GM23338 (cell line): ENCODE measurements around the gene MYCL.

Source experiments
- CREB1 ChIP-seq: fragments of 250-450 bp; sonication (Bioruptor Pico); IDR thresholded peaks from 2 replicates; pipeline ENCODE4 v1.5.0; 2020; ENCODE audit warnings: low read depth, mild to moderate bottlenecking, moderate library complexity
- EZH2 ChIP-seq: fragments of 200-600 bp; sonication (generic); IDR thresholded peaks from one replicate; pipeline ENCODE4 v1.8.0; 2017; ENCODE audit warnings: antibody characterized with exemption, mild to moderate bottlenecking, low read depth; ENCODE audit not compliant: unreplicated experiment
- EZH2phosphoT487 ChIP-seq: fragments of 200-600 bp; sonication (generic); IDR thresholded peaks from one replicate; pipeline ENCODE4 v1.8.1; 2018; ENCODE audit warnings: antibody characterized with exemption; ENCODE audit not compliant: unreplicated experiment
- POLR2AphosphoS5 ChIP-seq: IDR thresholded peaks from 2 replicates; pipeline ENCODE4 v1.6.1; 2016; ENCODE audit warnings: antibody characterized with exemption, low read depth
- ZNF114 ChIP-seq: fragments of 250-450 bp; sonication (Bioruptor Pico); IDR thresholded peaks from 2 replicates; pipeline ENCODE4 v1.5.0; 2020; ENCODE audit warnings: mild to moderate bottlenecking, moderate library complexity
- ZNF331 ChIP-seq: fragments of 250-450 bp; sonication (Bioruptor Pico); IDR thresholded peaks from 2 replicates; pipeline ENCODE4 v1.5.0; 2020; ENCODE audit warnings: low read depth, mild to moderate bottlenecking, moderate library complexity
- TF ChIP-seq, protein P1 (sequence below), 2 experiments: fragments of 200-600 bp in 1 of 2; sonication (generic) in 1 of 2; conservative IDR thresholded peaks; 2 replicates each; pipeline versions ENCODE4 v1.5.1 to v1.6.1; 2016 to 2017; ENCODE audit warnings: antibody characterized with exemption in 2 of 2, low read depth in 2 of 2, mild to moderate bottlenecking in 2 of 2, moderate library complexity in 1 of 2
- TF ChIP-seq, protein P2 (sequence below): IDR thresholded peaks from one replicate; pipeline ENCODE4 v1.6.1; 2018; ENCODE audit warnings: antibody characterized with exemption; ENCODE audit not compliant: unreplicated experiment
- TF ChIP-seq, protein P3 (sequence below): fragments of 250-450 bp; sonication (Bioruptor Pico); IDR thresholded peaks from 2 replicates; pipeline ENCODE4 v1.5.0; 2020; ENCODE audit warnings: mild to moderate bottlenecking, moderate library complexity
- TF ChIP-seq, protein P4 (sequence below): IDR thresholded peaks from 2 replicates; pipeline ENCODE4 v1.6.1; 2016; ENCODE audit warnings: antibody characterized with exemption

- TF ChIP-seq, protein P1, sequence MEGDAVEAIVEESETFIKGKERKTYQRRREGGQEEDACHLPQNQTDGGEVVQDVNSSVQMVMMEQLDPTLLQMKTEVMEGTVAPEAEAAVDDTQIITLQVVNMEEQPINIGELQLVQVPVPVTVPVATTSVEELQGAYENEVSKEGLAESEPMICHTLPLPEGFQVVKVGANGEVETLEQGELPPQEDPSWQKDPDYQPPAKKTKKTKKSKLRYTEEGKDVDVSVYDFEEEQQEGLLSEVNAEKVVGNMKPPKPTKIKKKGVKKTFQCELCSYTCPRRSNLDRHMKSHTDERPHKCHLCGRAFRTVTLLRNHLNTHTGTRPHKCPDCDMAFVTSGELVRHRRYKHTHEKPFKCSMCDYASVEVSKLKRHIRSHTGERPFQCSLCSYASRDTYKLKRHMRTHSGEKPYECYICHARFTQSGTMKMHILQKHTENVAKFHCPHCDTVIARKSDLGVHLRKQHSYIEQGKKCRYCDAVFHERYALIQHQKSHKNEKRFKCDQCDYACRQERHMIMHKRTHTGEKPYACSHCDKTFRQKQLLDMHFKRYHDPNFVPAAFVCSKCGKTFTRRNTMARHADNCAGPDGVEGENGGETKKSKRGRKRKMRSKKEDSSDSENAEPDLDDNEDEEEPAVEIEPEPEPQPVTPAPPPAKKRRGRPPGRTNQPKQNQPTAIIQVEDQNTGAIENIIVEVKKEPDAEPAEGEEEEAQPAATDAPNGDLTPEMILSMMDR (conservative IDR thresholded peaks at IDR 0.05; ENCODE audit: low read depth in 2 of 2) = no peak
- TF ChIP-seq EZH2 = no peak
- TF ChIP-seq POLR2AphosphoS5 = no peak
- TF ChIP-seq, protein P2, sequence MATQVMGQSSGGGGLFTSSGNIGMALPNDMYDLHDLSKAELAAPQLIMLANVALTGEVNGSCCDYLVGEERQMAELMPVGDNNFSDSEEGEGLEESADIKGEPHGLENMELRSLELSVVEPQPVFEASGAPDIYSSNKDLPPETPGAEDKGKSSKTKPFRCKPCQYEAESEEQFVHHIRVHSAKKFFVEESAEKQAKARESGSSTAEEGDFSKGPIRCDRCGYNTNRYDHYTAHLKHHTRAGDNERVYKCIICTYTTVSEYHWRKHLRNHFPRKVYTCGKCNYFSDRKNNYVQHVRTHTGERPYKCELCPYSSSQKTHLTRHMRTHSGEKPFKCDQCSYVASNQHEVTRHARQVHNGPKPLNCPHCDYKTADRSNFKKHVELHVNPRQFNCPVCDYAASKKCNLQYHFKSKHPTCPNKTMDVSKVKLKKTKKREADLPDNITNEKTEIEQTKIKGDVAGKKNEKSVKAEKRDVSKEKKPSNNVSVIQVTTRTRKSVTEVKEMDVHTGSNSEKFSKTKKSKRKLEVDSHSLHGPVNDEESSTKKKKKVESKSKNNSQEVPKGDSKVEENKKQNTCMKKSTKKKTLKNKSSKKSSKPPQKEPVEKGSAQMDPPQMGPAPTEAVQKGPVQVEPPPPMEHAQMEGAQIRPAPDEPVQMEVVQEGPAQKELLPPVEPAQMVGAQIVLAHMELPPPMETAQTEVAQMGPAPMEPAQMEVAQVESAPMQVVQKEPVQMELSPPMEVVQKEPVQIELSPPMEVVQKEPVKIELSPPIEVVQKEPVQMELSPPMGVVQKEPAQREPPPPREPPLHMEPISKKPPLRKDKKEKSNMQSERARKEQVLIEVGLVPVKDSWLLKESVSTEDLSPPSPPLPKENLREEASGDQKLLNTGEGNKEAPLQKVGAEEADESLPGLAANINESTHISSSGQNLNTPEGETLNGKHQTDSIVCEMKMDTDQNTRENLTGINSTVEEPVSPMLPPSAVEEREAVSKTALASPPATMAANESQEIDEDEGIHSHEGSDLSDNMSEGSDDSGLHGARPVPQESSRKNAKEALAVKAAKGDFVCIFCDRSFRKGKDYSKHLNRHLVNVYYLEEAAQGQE = no peak
- TF ChIP-seq ZNF331 (CRISPR knock-in tag) = no peak
- no peak for TF ChIP-seq EZH2phosphoT487
- TF ChIP-seq, protein P3, sequence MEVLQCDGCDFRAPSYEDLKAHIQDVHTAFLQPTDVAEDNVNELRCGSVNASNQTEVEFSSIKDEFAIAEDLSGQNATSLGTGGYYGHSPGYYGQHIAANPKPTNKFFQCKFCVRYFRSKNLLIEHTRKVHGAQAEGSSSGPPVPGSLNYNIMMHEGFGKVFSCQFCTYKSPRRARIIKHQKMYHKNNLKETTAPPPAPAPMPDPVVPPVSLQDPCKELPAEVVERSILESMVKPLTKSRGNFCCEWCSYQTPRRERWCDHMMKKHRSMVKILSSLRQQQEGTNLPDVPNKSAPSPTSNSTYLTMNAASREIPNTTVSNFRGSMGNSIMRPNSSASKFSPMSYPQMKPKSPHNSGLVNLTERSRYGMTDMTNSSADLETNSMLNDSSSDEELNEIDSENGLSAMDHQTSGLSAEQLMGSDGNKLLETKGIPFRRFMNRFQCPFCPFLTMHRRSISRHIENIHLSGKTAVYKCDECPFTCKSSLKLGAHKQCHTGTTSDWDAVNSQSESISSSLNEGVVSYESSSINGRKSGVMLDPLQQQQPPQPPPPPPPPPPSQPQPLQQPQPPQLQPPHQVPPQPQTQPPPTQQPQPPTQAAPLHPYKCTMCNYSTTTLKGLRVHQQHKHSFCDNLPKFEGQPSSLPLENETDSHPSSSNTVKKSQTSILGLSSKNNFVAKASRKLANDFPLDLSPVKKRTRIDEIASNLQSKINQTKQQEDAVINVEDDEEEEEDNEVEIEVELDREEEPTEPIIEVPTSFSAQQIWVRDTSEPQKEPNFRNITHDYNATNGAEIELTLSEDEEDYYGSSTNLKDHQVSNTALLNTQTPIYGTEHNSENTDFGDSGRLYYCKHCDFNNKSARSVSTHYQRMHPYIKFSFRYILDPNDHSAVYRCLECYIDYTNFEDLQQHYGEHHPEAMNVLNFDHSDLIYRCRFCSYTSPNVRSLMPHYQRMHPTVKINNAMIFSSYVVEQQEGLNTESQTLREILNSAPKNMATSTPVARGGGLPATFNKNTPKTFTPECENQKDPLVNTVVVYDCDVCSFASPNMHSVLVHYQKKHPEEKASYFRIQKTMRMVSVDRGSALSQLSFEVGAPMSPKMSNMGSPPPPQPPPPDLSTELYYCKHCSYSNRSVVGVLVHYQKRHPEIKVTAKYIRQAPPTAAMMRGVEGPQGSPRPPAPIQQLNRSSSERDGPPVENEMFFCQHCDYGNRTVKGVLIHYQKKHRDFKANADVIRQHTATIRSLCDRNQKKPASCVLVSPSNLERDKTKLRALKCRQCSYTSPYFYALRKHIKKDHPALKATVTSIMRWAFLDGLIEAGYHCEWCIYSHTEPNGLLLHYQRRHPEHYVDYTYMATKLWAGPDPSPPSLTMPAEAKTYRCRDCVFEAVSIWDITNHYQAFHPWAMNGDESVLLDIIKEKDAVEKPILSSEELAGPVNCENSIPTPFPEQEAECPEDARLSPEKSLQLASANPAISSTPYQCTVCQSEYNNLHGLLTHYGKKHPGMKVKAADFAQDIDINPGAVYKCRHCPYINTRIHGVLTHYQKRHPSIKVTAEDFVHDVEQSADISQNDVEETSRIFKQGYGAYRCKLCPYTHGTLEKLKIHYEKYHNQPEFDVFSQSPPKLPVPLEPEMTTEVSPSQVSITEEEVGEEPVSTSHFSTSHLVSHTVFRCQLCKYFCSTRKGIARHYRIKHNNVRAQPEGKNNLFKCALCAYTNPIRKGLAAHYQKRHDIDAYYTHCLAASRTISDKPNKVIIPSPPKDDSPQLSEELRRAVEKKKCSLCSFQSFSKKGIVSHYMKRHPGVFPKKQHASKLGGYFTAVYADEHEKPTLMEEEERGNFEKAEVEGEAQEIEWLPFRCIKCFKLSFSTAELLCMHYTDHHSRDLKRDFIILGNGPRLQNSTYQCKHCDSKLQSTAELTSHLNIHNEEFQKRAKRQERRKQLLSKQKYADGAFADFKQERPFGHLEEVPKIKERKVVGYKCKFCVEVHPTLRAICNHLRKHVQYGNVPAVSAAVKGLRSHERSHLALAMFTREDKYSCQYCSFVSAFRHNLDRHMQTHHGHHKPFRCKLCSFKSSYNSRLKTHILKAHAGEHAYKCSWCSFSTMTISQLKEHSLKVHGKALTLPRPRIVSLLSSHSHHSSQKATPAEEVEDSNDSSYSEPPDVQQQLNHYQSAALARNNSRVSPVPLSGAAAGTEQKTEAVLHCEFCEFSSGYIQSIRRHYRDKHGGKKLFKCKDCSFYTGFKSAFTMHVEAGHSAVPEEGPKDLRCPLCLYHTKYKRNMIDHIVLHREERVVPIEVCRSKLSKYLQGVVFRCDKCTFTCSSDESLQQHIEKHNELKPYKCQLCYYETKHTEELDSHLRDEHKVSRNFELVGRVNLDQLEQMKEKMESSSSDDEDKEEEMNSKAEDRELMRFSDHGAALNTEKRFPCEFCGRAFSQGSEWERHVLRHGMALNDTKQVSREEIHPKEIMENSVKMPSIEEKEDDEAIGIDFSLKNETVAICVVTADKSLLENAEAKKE = no peak
- no peak for TF ChIP-seq CREB1 (CRISPR knock-in tag)
- no peak for TF ChIP-seq ZNF114 (CRISPR knock-in tag)
- TF ChIP-seq, protein P4, sequence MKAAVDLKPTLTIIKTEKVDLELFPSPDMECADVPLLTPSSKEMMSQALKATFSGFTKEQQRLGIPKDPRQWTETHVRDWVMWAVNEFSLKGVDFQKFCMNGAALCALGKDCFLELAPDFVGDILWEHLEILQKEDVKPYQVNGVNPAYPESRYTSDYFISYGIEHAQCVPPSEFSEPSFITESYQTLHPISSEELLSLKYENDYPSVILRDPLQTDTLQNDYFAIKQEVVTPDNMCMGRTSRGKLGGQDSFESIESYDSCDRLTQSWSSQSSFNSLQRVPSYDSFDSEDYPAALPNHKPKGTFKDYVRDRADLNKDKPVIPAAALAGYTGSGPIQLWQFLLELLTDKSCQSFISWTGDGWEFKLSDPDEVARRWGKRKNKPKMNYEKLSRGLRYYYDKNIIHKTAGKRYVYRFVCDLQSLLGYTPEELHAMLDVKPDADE = no peak
Observed at GRCh38 chr1:39915499-39916129, 13.9 kb upstream of the MYCL start.
